Epithelial cell of esophagus (primary cell): ENCODE data around the gene MAN1C1.

Experiments used
- DNase-seq: peaks from one replicate; pipeline ENCODE4 v3.0.0; 2010; ENCODE audit warnings: low read depth
- H3K4me3 ChIP-seq: 2 replicates; pipeline ENCODE4 v1.5.1; 2011; ENCODE audit warnings: mild to moderate bottlenecking, low read length, control low read depth
- TF ChIP-seq, protein P1 (sequence below): IDR thresholded peaks from 2 replicates; pipeline ENCODE4 v1.5.1; 2011; ENCODE audit warnings: low read depth, mild to moderate bottlenecking, low read length, control low read depth, inconsistent platforms; ENCODE audit not compliant: insufficient read depth; ENCODE audit errors: missing control alignments

The MAN1C1 gene

GRCh38 chr1:25615563-25616094, 962 bp upstream of the MAN1C1 start:
- TF ChIP-seq, protein P1, sequence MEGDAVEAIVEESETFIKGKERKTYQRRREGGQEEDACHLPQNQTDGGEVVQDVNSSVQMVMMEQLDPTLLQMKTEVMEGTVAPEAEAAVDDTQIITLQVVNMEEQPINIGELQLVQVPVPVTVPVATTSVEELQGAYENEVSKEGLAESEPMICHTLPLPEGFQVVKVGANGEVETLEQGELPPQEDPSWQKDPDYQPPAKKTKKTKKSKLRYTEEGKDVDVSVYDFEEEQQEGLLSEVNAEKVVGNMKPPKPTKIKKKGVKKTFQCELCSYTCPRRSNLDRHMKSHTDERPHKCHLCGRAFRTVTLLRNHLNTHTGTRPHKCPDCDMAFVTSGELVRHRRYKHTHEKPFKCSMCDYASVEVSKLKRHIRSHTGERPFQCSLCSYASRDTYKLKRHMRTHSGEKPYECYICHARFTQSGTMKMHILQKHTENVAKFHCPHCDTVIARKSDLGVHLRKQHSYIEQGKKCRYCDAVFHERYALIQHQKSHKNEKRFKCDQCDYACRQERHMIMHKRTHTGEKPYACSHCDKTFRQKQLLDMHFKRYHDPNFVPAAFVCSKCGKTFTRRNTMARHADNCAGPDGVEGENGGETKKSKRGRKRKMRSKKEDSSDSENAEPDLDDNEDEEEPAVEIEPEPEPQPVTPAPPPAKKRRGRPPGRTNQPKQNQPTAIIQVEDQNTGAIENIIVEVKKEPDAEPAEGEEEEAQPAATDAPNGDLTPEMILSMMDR: no peak
- peak; percentile 11 for DNase-seq
- no peak overlapping the region for H3K4me3 ChIP-seq

- DNase-seq: no peak
- TF ChIP-seq, protein P1: no peak
- peak overlapping the region; percentile 37 for H3K4me3 ChIP-seq
Observed at GRCh38 chr1:25616987-25617624, 515 bp downstream of the MAN1C1 start.

DNA sequence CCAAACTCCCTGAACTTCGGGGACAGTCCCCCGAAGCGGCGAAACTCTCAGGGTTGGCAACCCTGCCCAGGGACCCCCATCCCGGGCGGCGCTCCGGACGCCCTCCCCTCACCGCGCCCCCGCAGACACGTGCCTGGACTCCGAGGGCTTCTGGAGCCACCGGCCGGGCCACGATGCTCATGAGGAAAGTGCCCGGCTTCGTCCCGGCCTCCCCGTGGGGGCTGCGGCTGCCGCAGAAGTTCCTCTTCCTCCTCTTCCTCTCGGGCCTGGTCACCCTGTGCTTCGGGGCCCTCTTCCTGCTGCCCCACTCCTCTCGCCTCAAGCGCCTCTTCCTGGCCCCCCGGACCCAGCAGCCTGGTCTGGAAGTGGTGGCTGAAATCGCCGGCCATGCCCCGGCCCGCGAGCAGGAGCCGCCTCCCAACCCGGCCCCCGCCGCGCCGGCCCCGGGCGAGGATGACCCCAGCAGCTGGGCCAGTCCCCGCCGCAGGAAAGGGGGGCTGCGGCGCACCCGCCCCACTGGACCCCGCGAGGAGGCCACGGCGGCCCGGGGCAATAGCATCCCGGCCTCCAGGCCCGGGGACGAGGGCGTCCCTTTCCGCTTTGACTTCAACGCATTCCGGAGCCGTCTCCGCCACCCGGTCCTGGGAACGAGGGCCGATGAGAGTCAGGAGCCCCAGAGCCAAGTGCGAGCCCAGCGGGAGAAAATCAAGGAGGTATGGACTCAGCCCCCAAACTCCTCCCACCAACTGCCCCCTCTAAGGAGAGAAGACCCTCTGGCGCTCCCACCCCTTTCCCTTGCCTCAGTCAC, 1.2 kb downstream of the MAN1C1 start:
- TF ChIP-seq, protein P1: no peak
- no peak for DNase-seq
- peak overlapping the region; percentile 27 for H3K4me3 ChIP-seq

DNA sequence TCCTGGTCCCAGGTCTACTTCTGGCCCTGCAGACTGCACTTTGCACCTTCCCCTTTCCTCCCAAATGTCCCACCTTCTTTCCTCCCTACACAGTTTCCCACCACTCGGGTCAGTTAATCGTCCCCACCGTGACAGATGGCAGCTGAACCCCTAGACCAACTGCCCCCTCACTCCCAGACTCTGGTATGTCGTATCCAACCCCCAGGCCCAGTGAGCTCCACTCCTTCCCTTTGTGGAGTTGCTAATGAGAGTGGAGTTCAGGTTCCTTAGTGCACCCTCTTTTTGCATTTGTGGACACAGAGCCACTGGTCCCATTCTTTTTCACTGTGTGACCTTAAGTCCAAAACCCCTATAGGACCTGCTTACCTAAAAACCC, 1.8 kb downstream of the MAN1C1 start:
- no peak overlapping the region for H3K4me3 ChIP-seq
- TF ChIP-seq, protein P1: no peak
- DNase-seq: no peak

DNA sequence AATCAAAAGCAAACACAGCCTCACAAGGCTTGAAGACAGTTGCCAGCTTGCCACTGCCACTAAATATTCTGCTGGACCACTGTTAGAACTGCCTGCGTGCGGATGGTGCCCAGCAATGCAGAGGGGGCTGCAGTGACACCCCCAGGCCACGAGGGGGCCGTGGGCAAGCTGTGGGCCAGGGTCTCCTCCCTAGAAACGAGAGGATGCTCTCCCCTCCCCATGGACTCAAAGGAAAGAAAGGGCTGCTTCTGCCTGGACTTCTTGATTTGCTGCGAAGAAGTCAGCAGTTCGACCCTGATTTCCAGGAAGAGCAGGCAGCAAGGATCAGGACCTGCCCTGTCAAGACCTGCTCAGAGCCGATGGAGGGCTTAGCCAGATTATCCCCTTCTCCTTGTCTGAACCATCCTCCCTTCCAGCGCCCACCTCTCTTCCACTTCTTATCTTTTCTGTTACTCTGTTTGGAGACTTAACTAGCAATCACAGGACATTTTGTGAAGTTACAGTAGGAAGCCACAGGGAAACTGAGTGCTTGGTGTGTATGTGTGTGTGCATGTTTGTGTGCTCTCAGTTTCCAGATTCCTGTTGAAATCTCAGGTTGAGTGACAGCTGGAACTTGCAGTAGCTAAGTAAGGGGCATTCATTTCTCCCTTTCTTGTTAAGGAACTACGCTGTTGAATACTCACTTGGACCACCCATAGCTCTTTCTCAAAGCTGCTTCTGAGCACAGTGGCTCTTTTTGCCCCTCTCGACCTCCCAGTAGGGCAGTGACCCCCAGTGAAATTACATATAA, 2.7 kb downstream of the MAN1C1 start:
- TF ChIP-seq, protein P1: peak; percentile 50
- DNase-seq: no peak
- no peak overlapping the region for H3K4me3 ChIP-seq

DNA sequence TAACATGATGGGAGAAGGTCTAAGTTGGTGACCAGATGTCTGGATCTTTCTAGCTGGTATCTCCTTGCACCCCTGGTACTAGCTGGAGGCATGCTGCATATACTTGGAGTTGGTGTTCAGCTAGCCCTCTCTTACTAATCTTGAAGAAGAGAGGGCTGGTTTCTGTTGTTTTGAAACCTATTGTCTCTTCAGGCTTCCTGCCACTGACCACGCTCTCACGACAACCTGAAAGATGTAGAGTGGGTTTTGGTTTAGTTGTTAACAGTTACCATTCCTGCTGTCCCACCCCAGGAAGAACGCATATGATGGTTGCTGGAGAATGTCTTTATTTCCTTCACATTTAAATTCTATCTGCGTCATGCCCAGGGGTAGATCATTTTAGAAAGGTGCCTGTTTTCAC, 3.6 kb downstream of the MAN1C1 start:
- no peak overlapping the region for H3K4me3 ChIP-seq
- DNase-seq: no peak
- TF ChIP-seq, protein P1: no peak
